Measurements from ENCODE around the gene UBE2Q1. TPM values are rescaled to one million over a fixed set of nuclear protein-coding genes. Genes with fewer than 3 reads are reported as not detected.

Gene UBE2Q1
- total and polyA plus RNA-seq, 2 of the 4 experiments (the other 2 are of a cell fraction) = 20.6 to 24.7 TPM

DNA sequence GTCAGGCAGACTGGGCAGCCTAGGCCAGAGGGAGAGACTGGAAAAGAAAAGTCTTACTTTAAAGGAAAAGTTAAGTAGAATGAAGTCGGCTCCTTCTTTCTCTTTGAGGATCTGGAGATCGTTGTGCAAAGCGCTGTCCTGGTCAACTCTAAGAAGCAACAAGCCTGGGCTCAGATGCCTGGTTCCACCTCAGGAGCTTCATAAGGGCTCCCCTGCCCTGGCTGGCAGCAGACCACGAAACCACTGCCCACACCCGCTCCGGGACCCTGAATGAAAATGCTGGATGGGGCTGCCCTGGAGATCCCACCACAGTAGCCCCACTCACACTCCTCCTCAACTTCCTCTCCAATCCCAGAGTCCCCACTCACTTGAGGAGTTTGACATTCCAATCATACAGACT, 6.4 kb downstream of the UBE2Q1 start:
- peaks cover 11% of the 10 kb centered on the region; the same call in 1 of the 2 replicates for H3K9me1 ChIP-seq (ENCODE audit: insufficient read depth, low read length)
- no peaks in the 10 kb centered on the region for H3K27me3 ChIP-seq (ENCODE audit: control insufficient read depth, insufficient read depth, low read length)
- peaks cover 46% of the 10 kb centered on the region; the same call in 1 of the 2 replicates for H4K20me1 ChIP-seq (ENCODE audit: insufficient read depth, low read length)
- TF ChIP-seq, protein P1, sequence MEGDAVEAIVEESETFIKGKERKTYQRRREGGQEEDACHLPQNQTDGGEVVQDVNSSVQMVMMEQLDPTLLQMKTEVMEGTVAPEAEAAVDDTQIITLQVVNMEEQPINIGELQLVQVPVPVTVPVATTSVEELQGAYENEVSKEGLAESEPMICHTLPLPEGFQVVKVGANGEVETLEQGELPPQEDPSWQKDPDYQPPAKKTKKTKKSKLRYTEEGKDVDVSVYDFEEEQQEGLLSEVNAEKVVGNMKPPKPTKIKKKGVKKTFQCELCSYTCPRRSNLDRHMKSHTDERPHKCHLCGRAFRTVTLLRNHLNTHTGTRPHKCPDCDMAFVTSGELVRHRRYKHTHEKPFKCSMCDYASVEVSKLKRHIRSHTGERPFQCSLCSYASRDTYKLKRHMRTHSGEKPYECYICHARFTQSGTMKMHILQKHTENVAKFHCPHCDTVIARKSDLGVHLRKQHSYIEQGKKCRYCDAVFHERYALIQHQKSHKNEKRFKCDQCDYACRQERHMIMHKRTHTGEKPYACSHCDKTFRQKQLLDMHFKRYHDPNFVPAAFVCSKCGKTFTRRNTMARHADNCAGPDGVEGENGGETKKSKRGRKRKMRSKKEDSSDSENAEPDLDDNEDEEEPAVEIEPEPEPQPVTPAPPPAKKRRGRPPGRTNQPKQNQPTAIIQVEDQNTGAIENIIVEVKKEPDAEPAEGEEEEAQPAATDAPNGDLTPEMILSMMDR (conservative IDR thresholded peaks at IDR 0.05; ENCODE audit: low read depth, low read length) = no peak
- no peak for TF ChIP-seq RAD21 (IDR thresholded peaks at IDR 0.05; ENCODE audit: low read length)
- TF ChIP-seq, protein P2, sequence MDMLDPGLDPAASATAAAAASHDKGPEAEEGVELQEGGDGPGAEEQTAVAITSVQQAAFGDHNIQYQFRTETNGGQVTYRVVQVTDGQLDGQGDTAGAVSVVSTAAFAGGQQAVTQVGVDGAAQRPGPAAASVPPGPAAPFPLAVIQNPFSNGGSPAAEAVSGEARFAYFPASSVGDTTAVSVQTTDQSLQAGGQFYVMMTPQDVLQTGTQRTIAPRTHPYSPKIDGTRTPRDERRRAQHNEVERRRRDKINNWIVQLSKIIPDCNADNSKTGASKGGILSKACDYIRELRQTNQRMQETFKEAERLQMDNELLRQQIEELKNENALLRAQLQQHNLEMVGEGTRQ (IDR thresholded peaks at IDR 0.05; ENCODE audit: low read depth, low read length) = no peak
- TF ChIP-seq BHLHE40 (IDR thresholded peaks at IDR 0.05; ENCODE audit: low read depth, low read length) = no peak
- no peak for TF ChIP-seq CEBPB (IDR thresholded peaks at IDR 0.05; ENCODE audit: low read depth, low read length)
- no peak for TF ChIP-seq RCOR1 (IDR thresholded peaks at IDR 0.05; ENCODE audit: insufficient replicate concordance, low read length)
- no peak for TF ChIP-seq FOS (IDR thresholded peaks at IDR 0.05; ENCODE audit: low read depth, low read length)
- TF ChIP-seq, protein P3, sequence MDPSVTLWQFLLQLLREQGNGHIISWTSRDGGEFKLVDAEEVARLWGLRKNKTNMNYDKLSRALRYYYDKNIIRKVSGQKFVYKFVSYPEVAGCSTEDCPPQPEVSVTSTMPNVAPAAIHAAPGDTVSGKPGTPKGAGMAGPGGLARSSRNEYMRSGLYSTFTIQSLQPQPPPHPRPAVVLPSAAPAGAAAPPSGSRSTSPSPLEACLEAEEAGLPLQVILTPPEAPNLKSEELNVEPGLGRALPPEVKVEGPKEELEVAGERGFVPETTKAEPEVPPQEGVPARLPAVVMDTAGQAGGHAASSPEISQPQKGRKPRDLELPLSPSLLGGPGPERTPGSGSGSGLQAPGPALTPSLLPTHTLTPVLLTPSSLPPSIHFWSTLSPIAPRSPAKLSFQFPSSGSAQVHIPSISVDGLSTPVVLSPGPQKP (IDR thresholded peaks at IDR 0.05; ENCODE audit: borderline replicate concordance, low read depth, low read length) = no peak
- no peak for TF ChIP-seq RFX5 (IDR thresholded peaks at IDR 0.05; ENCODE audit: low read depth, low read length)
- no peak for TF ChIP-seq POLR2A (IDR thresholded peaks at IDR 0.05; ENCODE audit: low read depth, low read length)
- no peak for TF ChIP-seq MAZ (IDR thresholded peaks at IDR 0.05; ENCODE audit: borderline replicate concordance, low read depth, low read length)
- no peak for TF ChIP-seq MXI1 (IDR thresholded peaks at IDR 0.05; ENCODE audit: borderline replicate concordance, low read depth, low read length)
- no peak for TF ChIP-seq SMC3 (IDR thresholded peaks at IDR 0.05; ENCODE audit: low read depth, low read length)
- TF ChIP-seq CHD1 (IDR thresholded peaks at IDR 0.05; ENCODE audit: low read depth, low read length) = no peak
- TF ChIP-seq MAFK (IDR thresholded peaks at IDR 0.05; ENCODE audit: low read depth, low read length) = no peak
- no peak for TF ChIP-seq NFE2L2 (IDR thresholded peaks at IDR 0.05; ENCODE audit: low read depth, low read length)
- intact Hi-C loops (cut with micrococcal nuclease) (no loop called here), dilution Hi-C loops (cut with HindIII; ENCODE audit: low sequenced_read_pairs, unreplicated experiment) (no loop called here), in situ Hi-C loops (cut with MboI; ENCODE audit: low sequenced_read_pairs) (no loop called here)
- H2BK20ac ChIP-seq (ENCODE audit: low read depth, low read length) = no peak overlapping the region
- no peak overlapping the region for H2AK9ac ChIP-seq (replicated peaks; ENCODE audit: low read depth, low read length, poor library complexity)
- ChIA-PET POLR2A (ENCODE audit: unreplicated experiment) (no interaction called here), CTCF (no interaction called here)
- DNase-seq (no peak), ATAC-seq (ENCODE audit: low read depth) (no peak)
- no peak overlapping the region for H3K4ac ChIP-seq (ENCODE audit: low read depth, low read length)
- H3K9ac ChIP-seq (ENCODE audit: low read depth, low read length) = no peak overlapping the region
- no peak overlapping the region for H3K18ac ChIP-seq (ENCODE audit: low read depth, low read length)
- H3K79me1 ChIP-seq (ENCODE audit: low read depth in 1 of 2, low read length in 2 of 2) = peaks cover 21 to 53% of the 10 kb centered on the region in 2 experiments
- H3K4me3 ChIP-seq (ENCODE audit: insufficient read depth, low read depth, low read length) = no peak overlapping the region
- 100% methylated on average over 3 of the region's 6 CpGs; no CpG with 5 or more reads in 1 of the 2 experiments for WGBS, 2 experiments (ENCODE audit: extremely low coverage in 2 of 2, insufficient read length in 1 of 2)
- no peak overlapping the region for H2BK15ac ChIP-seq (ENCODE audit: low read depth, low read length)
- H2BK120ac ChIP-seq (ENCODE audit: low read depth, low read length) = no peak overlapping the region
- H3K14ac ChIP-seq (replicated peaks; ENCODE audit: low read depth, low read length) = no peak overlapping the region
- H2AK5ac ChIP-seq (ENCODE audit: low read depth, low read length) = no peak overlapping the region
- H3K4me1 ChIP-seq (ENCODE audit: control insufficient read depth, insufficient read depth, low read length) = peaks cover 6% of the 10 kb centered on the region
- no TSS peak for BruUV-seq (replicated peaks)
- no peak overlapping the region for H3K23ac ChIP-seq (ENCODE audit: low read depth, low read length)
- no peak overlapping the region for H4K8ac ChIP-seq (ENCODE audit: low read depth in 2 of 2, low read length in 2 of 2)
- no peaks in the 10 kb centered on the region for H3K9me3 ChIP-seq (ENCODE audit: control insufficient read depth, insufficient read depth, low read length)
- H3K36me3 ChIP-seq (ENCODE audit: control insufficient read depth, insufficient read depth, low read length) = peaks cover 65% of the 10 kb centered on the region
- H4K5ac ChIP-seq (ENCODE audit: low read depth, low read length) = no peak overlapping the region
- no peak overlapping the region for H3K27ac ChIP-seq (ENCODE audit: insufficient read depth, low read length)
- no peak overlapping the region for H2BK5ac ChIP-seq (ENCODE audit: low read depth, low read length, poor library complexity, severe bottlenecking)
- H3K4me2 ChIP-seq (ENCODE audit: low read depth, low read length) = no peak overlapping the region
- H3K56ac ChIP-seq (ENCODE audit: extremely low read depth, insufficient read depth, low read length) = no peak overlapping the region
- H2AFZ ChIP-seq (replicated peaks; ENCODE audit: low read length, poor library complexity) = no peak overlapping the region
- no peak overlapping the region for H4K91ac ChIP-seq (ENCODE audit: insufficient read depth, low read depth, low read length)

Measured in IMR-90 (cell line).